Lower leg skin (tissue), 4 donors: ENCODE data around the gene ATP13A1. TPM values are rescaled to one million over a fixed set of nuclear protein-coding genes. Genes with fewer than 3 reads are reported as not detected.

Source experiments
- DNase-seq, 2 donors: peaks; one replicate each; pipeline ENCODE4 v3.0.0-alpha.2; 2019; ENCODE audit warnings: low spot score in 2 of 2
- H3K4me3 ChIP-seq: fragments of 200-600 bp; sonication (generic); 2 replicates; pipeline ENCODE4 v1.5.1; 2017; ENCODE audit warnings: mild to moderate bottlenecking, low read depth; ENCODE audit not compliant: poor library complexity, severe bottlenecking
- POLR2A ChIP-seq, 2 donors: fragments of 450-650 bp; IDR thresholded peaks; one replicate each; pipeline ENCODE4 v1.6.1; 2016 to 2017; ENCODE audit warnings: antibody characterized with exemption in 2 of 2, mild to moderate bottlenecking in 1 of 2, moderate library complexity in 1 of 2
- WGBS, 2 donors: methylation state at CpG; one replicate each; pipeline ENCODE4 v1.1.5; 2018; 5-methylcytosine and 5-hydroxymethylcytosine counted together
- intact Hi-C: fragments of 100-400 bp; cut with DNase I; formaldehyde crosslinking; loops from one replicate; pipeline ENCODE4 v1.15.0; 2023; ENCODE audit warnings: low total_unique reads
- total RNA-seq, 4 donors: library from RNA; depleted of rRNA; stranded (reverse); fragments of >200 nt; gene quantifications; one replicate each; pipeline ENCODE4 v1.1.0, GENCODE V29; 2016
- TF ChIP-seq, protein P1 (sequence below), 3 donors: fragments of 450-650 bp; IDR thresholded peaks; one replicate each; pipeline ENCODE4 v1.5.1; 2016; ENCODE audit warnings: antibody characterized with exemption in 3 of 3, mild to moderate bottlenecking in 3 of 3, moderate library complexity in 2 of 3

ATP13A1 gene
- total RNA-seq, 4 donors from 2014 or later = 60.8 to 162 (median 109) TPM

DNA sequence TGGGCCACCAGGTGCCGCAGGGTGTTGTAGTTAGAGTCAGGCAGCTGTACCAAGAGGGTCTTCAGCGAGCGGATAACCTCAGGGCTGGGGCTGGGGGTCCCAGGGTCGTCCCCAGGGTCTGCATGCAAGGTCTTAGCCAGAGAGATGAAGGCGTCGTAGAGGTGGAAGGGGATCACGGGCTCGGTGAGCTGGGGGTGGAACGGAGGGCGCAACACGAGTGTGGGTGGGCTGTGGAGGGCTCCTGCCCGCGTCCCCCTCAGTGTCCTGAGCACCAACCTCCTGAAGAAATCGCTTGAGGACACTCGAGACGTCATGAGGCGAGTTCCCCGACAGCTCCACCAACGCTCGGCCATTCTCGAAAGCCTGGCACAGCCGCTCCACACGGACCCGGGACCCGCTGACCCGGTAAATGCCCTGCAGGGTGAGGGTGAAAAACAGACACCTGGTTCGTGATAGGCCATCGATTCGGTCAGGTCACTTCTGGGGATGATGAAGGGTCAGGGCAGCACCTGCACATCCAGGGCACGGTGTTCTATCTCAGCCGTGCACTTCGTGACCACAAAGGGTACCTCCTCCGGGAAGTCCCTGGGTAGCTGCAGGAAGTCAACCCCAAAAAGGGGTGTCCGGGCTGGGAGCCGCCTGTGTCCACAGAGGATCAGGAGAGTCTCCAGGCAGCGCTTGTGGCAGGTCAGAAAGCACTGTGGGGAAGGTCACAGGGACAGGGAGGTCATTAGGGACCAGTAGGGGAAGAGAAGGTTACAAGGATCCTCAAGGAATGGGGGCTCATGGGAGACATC is 28.8 kb downstream of the ATP13A1 start:
- TF ChIP-seq POLR2A (IDR thresholded peaks at IDR 0.05) = no peak
- TF ChIP-seq, protein P1, sequence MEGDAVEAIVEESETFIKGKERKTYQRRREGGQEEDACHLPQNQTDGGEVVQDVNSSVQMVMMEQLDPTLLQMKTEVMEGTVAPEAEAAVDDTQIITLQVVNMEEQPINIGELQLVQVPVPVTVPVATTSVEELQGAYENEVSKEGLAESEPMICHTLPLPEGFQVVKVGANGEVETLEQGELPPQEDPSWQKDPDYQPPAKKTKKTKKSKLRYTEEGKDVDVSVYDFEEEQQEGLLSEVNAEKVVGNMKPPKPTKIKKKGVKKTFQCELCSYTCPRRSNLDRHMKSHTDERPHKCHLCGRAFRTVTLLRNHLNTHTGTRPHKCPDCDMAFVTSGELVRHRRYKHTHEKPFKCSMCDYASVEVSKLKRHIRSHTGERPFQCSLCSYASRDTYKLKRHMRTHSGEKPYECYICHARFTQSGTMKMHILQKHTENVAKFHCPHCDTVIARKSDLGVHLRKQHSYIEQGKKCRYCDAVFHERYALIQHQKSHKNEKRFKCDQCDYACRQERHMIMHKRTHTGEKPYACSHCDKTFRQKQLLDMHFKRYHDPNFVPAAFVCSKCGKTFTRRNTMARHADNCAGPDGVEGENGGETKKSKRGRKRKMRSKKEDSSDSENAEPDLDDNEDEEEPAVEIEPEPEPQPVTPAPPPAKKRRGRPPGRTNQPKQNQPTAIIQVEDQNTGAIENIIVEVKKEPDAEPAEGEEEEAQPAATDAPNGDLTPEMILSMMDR (IDR thresholded peaks at IDR 0.05) = no peak
- H3K4me3 ChIP-seq = no peak overlapping the region
- intact Hi-C loops = no loop called here
- DNase-seq = no peak
- 92 to 95% methylated on average over 36 of the region's 36 CpGs for WGBS, 2 donors

DNA sequence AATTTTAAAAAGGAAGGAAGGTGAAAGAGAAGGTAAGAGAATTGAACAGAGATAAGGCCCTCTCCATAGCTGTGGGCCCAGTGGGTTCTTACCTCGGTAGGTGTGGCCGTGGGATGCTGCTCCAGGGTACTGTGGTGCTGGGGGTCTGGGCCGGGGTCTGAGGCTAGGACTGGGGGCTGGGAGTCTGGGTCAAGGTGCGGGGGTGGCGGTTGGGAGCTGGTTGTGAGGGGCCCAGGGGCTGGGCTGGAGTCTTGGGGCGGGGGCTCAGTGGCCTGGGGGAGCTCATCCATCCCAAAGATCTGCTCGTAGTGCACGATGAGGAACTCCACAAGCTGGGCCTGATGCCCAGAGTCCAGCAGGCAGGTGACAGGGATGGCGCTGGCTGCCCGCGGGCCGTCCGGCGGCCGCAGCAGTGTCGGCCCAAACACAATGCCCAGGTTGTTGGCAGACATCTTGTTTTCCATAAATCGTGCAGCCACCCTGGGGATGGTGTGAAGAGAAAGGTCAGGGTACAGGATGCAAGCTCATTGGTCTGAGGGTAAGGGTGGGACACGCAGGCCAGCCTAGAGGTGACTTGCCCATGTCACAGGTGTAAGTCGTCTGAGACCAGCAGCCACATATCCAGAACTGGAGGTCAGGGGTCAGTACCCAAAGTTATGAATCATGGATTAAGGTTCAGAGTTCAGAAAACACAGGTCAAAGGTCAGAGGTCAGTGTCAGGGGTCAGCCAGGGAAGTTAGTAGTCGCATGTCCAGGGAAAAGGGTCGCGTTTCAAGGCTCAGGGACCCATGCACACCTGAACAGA is 29.6 kb downstream of the ATP13A1 start:
- no peak for TF ChIP-seq POLR2A (IDR thresholded peaks at IDR 0.05)
- TF ChIP-seq, protein P1 (IDR thresholded peaks at IDR 0.05) = no peak
- intact Hi-C loops = no loop called here
- WGBS, 2 donors = 92 to 94% methylated on average over 22 of the region's 22 CpGs
- no peak for DNase-seq
- no peak overlapping the region for H3K4me3 ChIP-seq

DNA sequence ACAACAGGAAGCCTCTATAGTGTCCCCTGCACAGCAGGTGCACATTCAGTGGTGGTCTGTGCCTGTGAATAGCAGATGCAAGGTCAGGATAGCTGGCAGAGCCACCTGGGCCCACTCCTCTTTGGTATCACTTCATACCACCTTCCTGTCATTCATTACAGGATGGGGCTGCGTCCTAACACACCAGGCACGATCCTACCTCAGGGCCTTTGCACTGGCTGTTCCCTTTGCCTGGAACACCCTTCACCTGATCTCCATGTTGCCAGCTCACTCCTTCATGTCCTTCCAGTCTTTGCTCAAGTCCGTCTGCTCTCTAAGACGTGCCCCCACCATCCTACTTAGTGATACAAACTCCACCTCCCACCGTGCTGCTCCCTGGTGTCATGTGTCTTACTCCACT is 30.8 kb downstream of the ATP13A1 start:
- 83 to 91% methylated on average over 5 of the region's 5 CpGs for WGBS, 2 donors
- H3K4me3 ChIP-seq = no peak overlapping the region
- no peak for TF ChIP-seq POLR2A (IDR thresholded peaks at IDR 0.05)
- TF ChIP-seq, protein P1 (IDR thresholded peaks at IDR 0.05) = no peak
- no peak for DNase-seq
- intact Hi-C loops = no loop called here

DNA sequence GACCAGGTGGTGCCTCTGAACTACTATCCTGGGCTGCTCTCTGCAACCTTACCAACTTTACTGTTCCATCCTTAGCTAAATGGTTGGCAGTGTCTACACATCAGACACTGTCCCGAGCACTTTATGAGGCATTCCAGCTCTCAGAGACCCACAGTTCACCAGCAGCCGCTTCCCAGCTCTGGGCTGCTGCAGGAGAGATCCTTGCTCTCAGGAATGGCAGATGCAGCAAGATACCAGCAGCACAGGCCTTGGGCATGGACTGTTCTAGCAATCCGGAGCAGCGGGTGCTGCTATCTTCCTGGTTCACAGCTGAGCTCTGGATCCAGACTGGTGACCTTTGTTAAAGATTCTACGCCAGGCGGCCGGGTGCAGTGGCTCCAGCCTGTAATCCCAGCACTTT is 32.1 kb downstream of the ATP13A1 start:
- intact Hi-C loops = no loop called here
- 88 to 91% methylated on average over 7 of the region's 7 CpGs for WGBS, 2 donors
- no peak for DNase-seq
- TF ChIP-seq POLR2A (IDR thresholded peaks at IDR 0.05) = no peak
- TF ChIP-seq, protein P1 (IDR thresholded peaks at IDR 0.05) = no peak
- no peak overlapping the region for H3K4me3 ChIP-seq

DNA sequence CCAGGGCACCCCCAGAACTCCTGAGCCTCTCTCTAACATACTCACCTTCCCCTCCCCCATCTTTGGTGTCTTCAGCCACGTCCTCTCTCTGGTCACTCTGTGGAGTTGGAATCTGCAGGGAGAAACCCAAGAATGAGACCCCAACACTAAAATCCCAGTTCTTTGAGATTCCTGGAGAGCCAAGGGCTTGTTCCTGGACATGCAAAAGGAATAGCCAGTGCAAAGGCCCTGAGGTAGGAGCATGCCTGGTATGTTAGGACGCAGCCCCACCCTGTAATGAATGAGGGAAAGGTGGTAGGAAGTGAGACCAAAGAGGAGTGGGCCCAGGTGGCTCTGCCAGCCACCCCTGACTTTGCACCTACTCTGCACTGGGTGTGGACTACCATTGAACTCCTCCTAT is 33.0 kb downstream of the ATP13A1 start:
- no peak for TF ChIP-seq POLR2A (IDR thresholded peaks at IDR 0.05)
- TF ChIP-seq, protein P1 (IDR thresholded peaks at IDR 0.05) = no peak
- DNase-seq = no peak
- H3K4me3 ChIP-seq = no peak overlapping the region
- intact Hi-C loops = no loop called here
- WGBS, 2 donors = 93 to 100% methylated on average over 2 of the region's 2 CpGs
